Cortex of kidney (tissue), 1 donor: Measurements from ENCODE around the gene GDF2.

ENCODE experiments used
- DNase-seq: peaks from one replicate; lab custom pipeline; 2025; lab: John Stamatoyannopoulos, UW

The GDF2 gene

GRCh38 chr10:47370015-47370767, 47.9 kb downstream of the GDF2 start:
- DNase-seq: no peak

GRCh38 chr10:47370878-47371277, 48.6 kb downstream of the GDF2 start:
- no peak for DNase-seq

- no peak for DNase-seq
Measured at GRCh38 chr10:47371629-47372485, 49.6 kb downstream of the GDF2 start.

GRCh38 chr10:47372726-47373125, 50.5 kb downstream of the GDF2 start:
- DNase-seq: no peak

- DNase-seq: no peak
Measured at GRCh38 chr10:47374611-47375536, 52.6 kb downstream of the GDF2 start.

GRCh38 chr10:47376522-47377220, 54.4 kb downstream of the GDF2 start:
- DNase-seq: no peak
